IPS DF 4.7 (cell line): Measurements from ENCODE around the gene SLC7A9.
"Not testable (repeated sequence)": the region's sequence is repeated elsewhere in the genome, so short reads cannot be mapped to it uniquely, and the experiment has no call there.

Experiments
- DNase-seq: peaks from one replicate; pipeline ENCODE4 v3.0.0-alpha.2; 2013; ENCODE audit warnings: low spot score; ENCODE audit errors: extremely low read depth

Gene SLC7A9

GRCh38 chr19:32885255-32885654 is 15.7 kb upstream of the SLC7A9 start:
- not testable (repeated sequence) for DNase-seq

DNA sequence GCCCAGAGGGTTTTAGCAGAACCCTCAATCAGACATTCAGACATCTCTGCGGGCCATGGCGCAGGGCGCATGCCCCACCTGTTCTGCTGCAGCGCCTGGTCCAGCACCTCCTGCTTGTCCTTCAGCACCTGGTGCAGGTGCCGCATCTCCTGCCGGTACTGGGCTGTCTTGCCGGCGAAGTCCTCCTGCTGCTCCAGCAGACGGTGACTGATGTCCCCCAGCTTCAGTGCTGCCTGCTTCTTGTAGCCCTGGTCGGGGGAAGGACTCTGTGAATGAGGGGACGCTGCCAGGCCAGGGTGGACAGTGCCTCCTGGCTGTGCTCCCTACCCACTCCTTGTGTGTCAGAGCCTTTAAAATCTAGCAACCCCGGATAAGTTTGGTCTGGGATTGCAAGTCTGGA is 12.2 kb upstream of the SLC7A9 start:
- DNase-seq: no peak

GRCh38 chr19:32880622-32881021 is 11.1 kb upstream of the SLC7A9 start:
- no peak for DNase-seq

- no peak for DNase-seq
These were observed 10.2 kb upstream of the SLC7A9 start for GRCh38 chr19:32879741-32880140.

- no peak for DNase-seq
These were observed 9.4 kb upstream of the SLC7A9 start for GRCh38 chr19:32878988-32879387.

GRCh38 chr19:32877977-32878745 is 8.6 kb upstream of the SLC7A9 start:
- no peak for DNase-seq

DNA sequence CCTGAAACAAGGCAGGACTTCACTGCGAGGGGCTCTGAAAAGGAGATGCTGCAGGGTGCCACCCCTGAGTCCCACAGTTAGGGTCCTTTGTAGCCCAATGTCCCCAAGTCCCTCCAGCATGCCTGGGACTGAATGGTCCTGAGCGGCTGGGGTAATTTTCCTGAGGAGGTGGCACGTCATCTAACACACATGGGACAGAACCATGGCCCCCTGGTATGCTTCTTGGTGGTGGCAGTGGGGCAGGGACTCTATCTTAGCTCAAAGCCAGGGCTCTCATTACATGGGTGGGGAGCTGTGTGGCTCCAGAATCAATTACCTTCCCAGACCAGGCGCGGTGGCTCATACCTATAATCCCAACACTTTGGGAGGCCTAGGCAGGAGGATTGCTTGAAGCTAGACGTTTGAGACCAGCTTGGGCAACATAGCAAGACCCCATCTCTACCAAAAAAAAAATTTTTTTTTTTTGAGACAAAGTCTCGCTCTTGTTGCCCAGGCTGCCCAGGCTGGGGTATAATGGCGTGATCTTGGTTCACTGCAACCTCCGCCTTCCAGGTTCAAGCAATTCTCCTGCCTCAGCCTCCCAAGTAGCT is 7.9 kb upstream of the SLC7A9 start:
- DNase-seq: no peak

DNA sequence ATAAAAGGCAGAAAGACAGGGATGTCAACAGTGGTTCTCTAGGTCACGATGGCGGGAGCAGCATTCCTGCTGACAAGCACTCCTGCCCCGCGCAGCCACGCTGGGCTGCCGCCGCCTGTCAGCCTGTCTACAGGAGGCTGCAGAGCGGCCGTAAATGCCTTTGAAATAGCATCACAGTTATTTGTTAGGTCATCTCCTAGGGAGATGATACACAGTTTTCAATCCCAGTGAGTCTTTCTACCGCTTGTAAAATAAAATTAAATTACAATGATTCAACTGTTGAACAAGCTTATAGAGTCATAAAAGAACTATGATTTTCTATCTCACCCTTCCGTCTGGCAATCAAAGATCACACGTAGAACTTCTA is 7.3 kb upstream of the SLC7A9 start:
- no peak for DNase-seq

- no peak for DNase-seq
These were observed 6.8 kb upstream of the SLC7A9 start for GRCh38 chr19:32876236-32876918.

DNA sequence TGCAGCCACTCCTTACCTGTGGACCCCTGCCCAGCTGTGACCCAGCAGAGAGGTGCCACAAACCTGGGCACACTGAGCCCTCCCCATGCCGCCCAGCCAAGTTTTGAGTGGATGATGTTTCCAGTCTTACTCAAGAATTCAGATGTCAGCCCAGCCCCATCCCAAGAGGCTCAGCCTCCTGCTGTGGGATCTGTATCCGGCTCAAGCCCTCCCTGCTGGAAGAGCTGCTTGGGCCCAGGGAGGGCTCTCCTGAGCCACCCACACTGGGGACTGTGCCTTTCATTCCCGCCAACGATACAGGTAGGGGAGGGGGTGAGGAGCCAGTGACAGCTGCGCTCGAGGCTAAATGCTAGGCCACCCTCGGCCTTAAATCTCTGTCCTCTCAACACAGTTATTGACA is 5.9 kb upstream of the SLC7A9 start:
- no peak for DNase-seq

DNA sequence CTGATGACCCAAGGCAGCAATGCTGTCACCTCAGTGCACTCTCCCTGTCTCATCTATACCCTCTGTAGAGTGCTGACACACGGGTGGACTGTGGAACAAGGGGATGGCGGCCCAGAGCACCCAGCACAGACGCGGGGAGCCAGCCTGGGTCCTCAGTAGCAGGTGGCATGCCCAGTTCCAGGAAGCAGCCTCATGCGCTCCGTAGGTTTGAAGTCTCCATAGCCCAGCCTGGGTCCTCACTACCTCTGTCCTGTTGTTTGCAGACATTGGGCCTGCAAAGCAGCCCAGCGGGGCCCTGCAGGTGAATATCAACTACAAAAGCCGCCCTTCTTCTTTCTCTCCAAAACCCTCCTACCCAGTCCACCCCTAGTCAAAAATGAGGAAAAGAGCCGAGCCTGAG is 5.0 kb upstream of the SLC7A9 start:
- no peak for DNase-seq

DNA sequence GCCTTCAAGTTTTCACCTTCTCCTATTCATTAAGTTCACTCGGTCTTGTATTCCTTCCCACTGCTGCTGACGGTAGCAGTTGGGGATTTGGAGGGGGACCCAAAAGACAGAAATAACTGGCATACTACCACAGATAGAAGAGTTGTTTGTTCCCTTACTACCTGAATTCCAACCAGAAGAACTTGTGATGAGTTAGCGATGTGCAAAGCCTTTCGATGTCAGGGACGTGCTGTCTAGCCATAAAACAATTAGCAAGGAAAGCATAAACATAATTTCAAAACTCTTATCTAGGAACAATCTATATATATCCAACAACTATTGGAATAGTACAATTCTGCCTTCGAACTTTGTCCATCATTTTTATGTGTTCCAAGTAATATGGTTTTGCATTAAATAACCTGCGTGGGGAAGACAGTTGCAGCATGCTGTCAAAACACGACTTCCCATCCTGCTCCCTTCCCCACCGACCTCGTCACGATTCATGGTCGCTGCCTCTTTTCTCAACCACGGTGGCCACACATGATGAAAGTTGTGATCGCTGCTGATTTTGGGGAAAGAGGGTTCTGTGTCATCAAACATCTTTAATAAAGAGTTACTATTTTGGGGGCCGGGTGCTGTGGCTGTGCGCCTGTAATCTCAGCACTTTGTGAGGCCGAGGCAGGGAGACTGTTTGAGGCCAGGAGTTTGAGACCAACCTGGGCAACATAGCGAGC is 3.8 kb upstream of the SLC7A9 start:
- no peak for DNase-seq

DNA sequence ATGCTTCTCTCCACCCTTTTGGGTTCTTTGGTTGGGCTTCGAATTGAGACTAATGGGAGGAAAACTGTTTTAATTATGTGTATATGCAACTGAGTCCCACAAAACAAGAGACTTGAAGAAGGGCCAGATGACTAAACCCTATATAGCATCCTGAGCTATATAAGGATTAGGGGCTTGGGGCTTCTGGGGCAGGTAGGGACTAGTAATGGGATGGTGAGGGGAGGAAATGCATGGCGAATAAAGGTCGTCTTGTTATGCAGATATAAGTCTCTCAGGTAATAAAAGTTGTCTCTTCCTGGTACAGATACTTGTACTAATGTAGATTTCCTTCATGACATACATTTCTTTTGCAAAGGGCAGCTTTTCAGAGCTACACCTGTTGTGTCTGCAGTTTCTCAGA is 2.8 kb upstream of the SLC7A9 start:
- DNase-seq: no peak

GRCh38 chr19:32870981-32871451 is 1.4 kb upstream of the SLC7A9 start:
- no peak for DNase-seq

GRCh38 chr19:32869966-32870573 is 503 bp upstream of the SLC7A9 start:
- DNase-seq: no peak

GRCh38 chr19:32868206-32868950 is 1.2 kb downstream of the SLC7A9 start:
- no peak for DNase-seq

- DNase-seq: not testable (repeated sequence)
These were observed 2.1 kb downstream of the SLC7A9 start for GRCh38 chr19:32867436-32867835.

- DNase-seq: no peak
These were observed 2.9 kb downstream of the SLC7A9 start for GRCh38 chr19:32866564-32867265.

DNA sequence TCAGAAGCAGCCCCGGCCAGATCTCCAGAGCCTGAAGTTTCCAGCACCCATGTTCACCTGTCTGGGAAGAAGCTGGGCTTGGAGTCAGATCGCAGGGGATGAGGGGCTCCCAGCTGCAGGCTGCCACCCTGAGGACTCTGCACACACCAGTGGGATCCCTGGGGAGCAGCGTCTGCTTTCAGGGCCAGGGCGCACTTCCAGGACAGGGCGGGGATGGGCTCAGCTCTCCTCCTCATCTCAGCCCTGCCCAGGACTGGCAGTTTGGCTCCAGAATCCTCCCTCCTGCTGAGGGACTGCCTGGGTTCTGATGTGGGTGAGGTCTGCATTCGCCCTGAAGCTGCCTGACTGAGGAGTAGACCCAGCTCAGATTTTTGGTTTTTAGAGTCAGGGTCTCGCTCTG is 3.5 kb downstream of the SLC7A9 start:
- no peak for DNase-seq

- no peak for DNase-seq
These were observed 4.2 kb downstream of the SLC7A9 start for GRCh38 chr19:32865326-32865725.
